ENCODE data around the gene TMEM272.

The TMEM272 gene

DNA sequence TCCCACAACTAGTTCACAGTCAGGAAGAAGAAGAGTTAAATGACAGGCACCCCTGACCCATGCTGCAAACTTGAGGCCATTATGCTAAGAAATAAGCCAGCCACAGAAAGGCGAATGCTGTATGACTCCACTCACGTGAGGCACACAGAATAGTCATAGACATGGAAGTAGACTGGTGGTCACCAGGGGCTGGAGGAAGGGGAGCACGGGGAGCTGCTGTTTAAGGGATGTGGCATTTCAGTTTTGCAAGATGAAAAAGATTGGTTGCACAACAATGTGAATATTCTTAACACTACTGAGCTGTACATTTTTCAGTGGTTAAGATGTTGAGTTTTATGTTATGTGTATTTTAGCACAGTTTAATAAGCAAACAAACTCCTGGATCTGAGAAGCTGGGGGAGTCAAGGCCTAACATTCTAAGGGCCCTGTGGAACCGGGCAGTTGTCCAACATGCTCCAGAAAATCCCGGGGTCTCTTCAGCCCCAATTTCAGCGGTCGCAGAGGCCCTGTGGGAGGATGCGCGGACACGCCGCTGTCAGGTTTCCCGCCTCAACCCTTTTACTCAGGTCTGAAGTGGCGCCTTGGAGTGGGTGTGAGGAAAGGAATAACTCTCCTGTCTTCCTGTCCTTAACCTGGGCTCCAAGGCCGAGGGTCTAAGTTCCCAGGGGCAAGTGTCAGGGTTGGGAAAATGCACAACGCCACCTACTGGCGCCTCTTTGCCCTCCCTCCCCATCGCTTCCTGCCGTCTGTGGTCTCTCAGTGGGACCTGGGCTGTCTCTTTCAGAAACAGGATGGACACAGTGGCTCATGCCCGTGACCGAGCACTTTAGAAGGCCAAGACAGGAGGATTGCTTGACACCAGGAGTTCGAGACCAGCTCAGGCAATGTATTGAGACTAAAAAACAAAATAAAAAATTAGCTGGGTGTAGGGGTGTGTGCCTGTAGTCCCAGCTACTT, 4.4 kb upstream of the TMEM272 start:
- peak; percentile 31 for DNase-seq

GRCh38 chr13:51848674-51849073, 3.7 kb upstream of the TMEM272 start:
- DNase-seq = no peak

- DNase-seq = no peak
Observed at GRCh38 chr13:51846756-51847155, 1.8 kb upstream of the TMEM272 start.

DNA sequence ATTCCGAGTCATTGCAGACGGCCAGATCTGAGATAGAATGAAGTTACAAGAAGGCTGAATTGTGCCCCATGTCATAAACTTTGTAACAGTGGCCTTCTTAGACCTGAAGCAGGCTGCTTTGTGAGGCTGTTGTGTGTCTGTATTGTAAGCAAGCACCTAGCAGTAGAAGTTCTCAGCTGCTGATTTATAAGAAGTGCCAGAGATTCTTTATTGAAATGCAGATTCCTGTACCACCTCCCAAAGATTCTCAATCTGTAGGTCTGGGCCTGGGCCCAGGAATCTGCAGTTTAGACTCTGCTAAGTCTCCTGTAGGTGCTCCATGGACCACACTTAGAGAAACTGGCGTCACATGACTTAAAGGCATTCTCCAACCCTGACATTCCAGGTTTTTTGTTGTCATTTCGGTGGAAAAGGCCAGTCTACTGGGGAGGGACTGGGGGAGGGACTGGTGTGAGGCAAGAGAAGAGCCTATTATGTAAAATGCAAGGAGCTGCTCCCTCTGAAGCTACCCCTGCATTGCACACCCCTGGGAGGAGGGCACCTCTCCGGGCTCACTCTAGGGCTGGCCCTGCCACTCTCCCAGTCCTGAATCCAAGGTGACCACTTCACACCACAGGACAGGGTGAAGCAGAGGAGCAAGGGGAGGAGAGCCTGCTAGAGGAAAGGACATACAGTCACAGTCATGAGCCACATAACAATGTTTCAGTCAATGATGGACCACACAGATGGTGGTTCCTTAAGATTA, 769 bp upstream of the TMEM272 start:
- no peak for DNase-seq

GRCh38 chr13:51843529-51843928, 1.4 kb downstream of the TMEM272 start:
- DNase-seq = no peak

DNA sequence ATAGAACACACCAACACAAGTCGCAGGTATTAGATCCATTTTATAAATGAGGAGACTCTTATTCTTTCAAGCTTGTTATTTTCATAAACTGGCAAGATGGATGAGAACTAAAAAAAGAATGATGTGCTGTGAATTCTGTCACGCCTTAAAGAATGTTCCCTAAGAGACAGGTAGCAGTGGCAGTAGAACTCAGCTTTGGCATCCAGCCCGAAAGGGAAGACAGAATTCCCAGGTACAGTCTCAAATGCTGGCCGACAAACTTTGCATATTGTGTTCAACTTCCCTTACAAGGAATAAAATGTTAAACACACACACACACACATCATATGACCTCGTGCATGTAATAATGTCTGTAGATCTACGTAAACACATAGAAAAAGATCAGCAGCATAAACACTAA, 3.2 kb downstream of the TMEM272 start:
- DNase-seq = no peak

GRCh38 chr13:51840917-51841316, 4.1 kb downstream of the TMEM272 start:
- DNase-seq = no peak

GRCh38 chr13:51839711-51840540, 5.1 kb downstream of the TMEM272 start:
- no peak for DNase-seq

DNA sequence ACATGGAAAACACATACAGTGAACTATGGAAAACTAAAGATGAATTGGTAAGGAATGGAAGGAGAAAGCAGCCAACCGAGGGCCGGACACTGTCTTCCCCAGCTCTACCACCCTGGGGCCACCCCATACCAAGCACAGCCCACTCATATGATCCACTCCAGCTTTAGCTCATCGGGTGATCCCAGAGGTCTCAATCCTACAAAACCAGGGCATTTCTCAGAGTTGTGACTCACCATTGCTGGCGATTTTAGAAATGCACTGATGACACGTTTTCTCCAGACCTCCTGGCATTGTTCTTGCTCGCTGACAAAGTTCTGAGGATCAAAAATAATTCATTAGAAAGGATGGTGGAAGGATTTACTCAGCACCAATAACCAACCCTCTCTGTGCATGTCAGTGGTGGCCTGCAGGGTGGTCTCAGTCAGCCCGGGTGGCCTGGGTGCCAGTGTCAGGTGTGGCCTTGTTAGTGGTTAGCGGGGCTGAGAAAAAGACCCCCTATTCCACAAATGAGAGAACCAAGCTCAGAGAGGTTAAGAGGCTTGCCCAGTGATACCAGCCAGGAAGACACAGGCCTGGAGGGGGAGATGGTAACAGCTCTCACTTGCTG, 6.6 kb downstream of the TMEM272 start:
- no peak for DNase-seq

GRCh38 chr13:51837016-51837415, 8.0 kb downstream of the TMEM272 start:
- no peak for DNase-seq

DNA sequence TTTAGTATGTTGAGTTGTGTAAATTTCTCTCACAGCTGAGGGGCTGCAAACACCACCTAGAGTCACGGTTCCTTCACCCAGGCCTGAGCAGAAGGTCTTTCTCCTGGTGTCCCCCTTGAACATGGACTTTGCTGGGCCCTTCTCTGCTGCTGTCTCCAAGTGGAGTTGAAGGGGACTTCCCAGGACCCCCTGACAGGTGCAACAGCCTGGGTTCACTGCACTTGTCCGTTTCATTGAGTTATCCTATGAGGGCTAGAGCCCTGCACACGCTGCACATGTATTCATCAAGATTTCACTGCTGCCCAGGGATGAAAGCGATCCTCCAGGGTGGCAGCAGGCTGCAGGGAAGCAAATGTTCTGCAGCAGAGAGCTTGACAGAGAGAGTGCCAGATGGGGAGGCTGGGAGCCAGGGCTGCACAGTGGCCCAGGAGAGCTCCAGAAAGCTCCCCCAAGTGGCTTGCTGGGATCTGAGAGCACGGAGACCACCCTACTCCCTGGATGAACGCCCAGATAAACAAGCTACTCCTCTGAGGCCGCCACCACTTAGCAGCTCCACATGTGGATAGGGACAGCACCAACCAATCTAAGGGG, 10.3 kb downstream of the TMEM272 start:
- DNase-seq = no peak

GRCh38 chr13:51833980-51834379, 11.0 kb downstream of the TMEM272 start:
- DNase-seq = no peak

- DNase-seq = peak; percentile 53
Observed at GRCh38 chr13:51832471-51833152, 12.4 kb downstream of the TMEM272 start.

DNA sequence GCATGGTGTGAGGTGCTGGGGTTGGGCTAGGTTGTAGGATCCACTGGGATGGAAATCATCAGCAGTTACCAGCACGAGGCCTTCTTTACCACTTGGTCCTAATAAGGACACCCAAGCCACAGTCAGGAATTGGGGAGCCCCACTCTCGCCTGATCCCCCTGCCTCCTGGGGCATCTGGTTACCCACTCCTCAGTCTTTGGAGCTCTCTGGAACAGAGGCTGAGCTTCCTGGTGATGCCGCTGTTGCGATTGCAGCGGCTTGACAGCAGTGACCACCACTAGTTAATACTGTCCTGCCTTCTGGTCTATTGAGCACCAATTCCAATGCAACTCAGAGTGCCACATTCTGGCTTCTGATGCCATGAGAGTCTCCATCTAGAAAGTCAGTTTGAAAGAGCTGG, 13.5 kb downstream of the TMEM272 start:
- DNase-seq = no peak

- no peak for DNase-seq
Observed at GRCh38 chr13:51829568-51829899, 15.4 kb downstream of the TMEM272 start.

GRCh38 chr13:51828730-51829567, 16.0 kb downstream of the TMEM272 start:
- DNase-seq = no peak

GRCh38 chr13:51827254-51827653, 17.7 kb downstream of the TMEM272 start:
- DNase-seq = no peak

DNA sequence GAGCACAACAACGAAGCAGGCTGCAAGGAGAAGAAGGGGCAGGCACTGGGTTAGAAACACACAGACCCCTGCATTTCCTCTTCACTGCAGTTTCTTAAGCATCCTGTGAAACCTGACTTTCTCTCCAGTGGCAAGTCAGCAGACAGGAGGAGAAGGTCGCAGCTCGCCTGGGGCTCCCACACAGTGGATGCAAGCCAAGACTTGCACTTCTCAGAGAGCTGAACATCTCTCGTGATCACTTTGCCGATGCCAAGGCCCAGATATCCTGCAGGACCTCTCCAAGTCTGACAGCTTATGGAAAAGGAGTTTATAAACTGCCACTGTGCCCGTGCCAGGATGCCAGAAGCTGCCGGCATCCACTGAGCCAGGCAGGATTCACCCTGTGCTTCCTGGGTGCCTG, 18.4 kb downstream of the TMEM272 start:
- DNase-seq = no peak

DNA sequence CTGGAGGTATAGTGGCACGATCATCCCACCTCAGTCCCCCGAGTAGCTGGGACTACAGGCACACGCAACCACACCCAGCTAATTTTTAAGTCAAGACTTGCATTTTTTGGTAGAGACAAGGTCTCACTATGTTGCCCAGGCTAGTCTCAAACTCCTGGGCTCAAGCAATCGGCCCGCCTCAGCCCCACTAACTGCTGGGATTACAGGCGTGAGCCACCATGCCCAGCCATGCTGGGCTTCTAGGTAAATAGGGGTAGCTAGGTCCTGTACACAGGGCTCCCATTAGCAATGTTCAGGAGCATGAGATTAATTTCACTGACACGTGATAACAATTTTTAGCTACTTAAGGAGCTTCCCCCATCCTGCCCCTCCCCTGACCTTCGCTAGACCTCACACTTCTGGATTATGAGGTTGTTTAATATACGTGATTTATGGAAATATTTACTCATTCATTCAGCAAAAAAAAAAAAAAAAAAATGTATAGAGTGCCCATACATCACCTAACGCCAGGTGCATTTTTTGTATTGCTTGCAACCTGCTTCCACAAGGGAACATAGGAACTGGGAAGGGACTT, 19.2 kb downstream of the TMEM272 start:
- DNase-seq = no peak

DNA sequence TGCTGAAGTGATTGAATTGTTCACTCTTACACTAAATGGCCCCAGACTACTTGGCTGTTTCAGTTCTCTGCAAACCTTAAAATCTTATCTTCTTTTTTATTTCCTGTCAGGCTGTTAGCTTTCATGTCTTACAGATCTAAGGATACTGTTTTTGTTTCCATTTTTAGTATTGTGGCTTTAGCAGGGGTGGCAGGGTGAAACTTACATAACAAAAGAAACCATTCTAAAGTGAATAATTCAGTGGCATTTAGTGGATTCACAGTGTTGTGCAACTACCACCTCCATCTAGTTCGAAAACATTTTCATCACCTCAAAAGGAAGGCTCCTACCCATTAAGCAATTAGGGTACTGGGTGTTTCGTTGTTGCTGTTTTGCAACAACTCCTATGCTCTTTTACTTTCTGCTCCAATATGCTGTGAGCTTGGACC, 19.8 kb downstream of the TMEM272 start:
- DNase-seq = no peak

All from activated CD4-positive, alpha-beta T cell treated with anti-CD3 and anti-CD28 coated beads, Interleukin-2, amount 50 U/mL, for 1 hour (primary cell).